Gastroesophageal sphincter (tissue), 4 donors: Measurements from ENCODE around the gene IFI44. TPM values are rescaled to one million over a fixed set of nuclear protein-coding genes. Genes with fewer than 3 reads are reported as not detected.

Experiments used
- ATAC-seq: fragments of 150-250 bp; one replicate; pipeline ENCODE4 v1.9.1; 2016; ENCODE audit warnings: mild to moderate bottlenecking, moderate library complexity
- H3K27ac ChIP-seq, 4 donors: fragments of 200-600 bp; sonication (generic) in 3 of 4; 1 replicate in 3 of 4; 2 replicates in 1 of 4; pipeline ENCODE4 v1.5.1; 2016 to 2019
- H3K27me3 ChIP-seq: fragments of 200-600 bp; sonication (generic); one replicate; pipeline ENCODE4 v1.5.1; 2019
- H3K36me3 ChIP-seq, 2 donors: fragments of 200-600 bp; sonication (generic); one replicate each; pipeline ENCODE4 v1.5.1; 2019; ENCODE audit warnings: control low read depth in 1 of 2
- H3K4me1 ChIP-seq, 3 donors: fragments of 200-600 bp; sonication (generic); 1 replicate in 2 of 3; 2 replicates in 1 of 3; pipeline ENCODE4 v1.5.1; 2016 to 2019; ENCODE audit warnings: control low read depth in 2 of 3
- H3K4me3 ChIP-seq, 2 donors: fragments of 200-600 bp; sonication (generic); one replicate each; pipeline ENCODE4 v1.5.1; 2019; ENCODE audit warnings: mild to moderate bottlenecking in 1 of 2, moderate library complexity in 1 of 2
- H3K9me3 ChIP-seq, 3 donors: fragments of 200-600 bp; sonication (generic); one replicate each; pipeline ENCODE4 v1.5.1; 2017 to 2019; ENCODE audit warnings: control low read depth in 2 of 3
- EP300 ChIP-seq: sonication (generic); formaldehyde crosslinking; IDR thresholded peaks from one replicate; pipeline ENCODE4 v1.6.1; 2017; ENCODE audit warnings: antibody characterized with exemption, mild to moderate bottlenecking
- POLR2A ChIP-seq, 2 donors: fragments of 450-650 bp; IDR thresholded peaks; one replicate each; pipeline ENCODE4 v1.6.1; 2017; ENCODE audit warnings: antibody characterized with exemption in 2 of 2, mild to moderate bottlenecking in 2 of 2, moderate library complexity in 1 of 2
- POLR2AphosphoS5 ChIP-seq: sonication (generic); formaldehyde crosslinking; IDR thresholded peaks from one replicate; pipeline ENCODE4 v1.6.1; 2017; ENCODE audit warnings: antibody characterized with exemption
- WGBS, 2 donors: methylation state at CpG; one replicate each; pipeline ENCODE4 v1.1.5; 2018; ENCODE audit warnings: low coverage in 1 of 2; 5-methylcytosine and 5-hydroxymethylcytosine counted together
- total RNA-seq, 4 donors: library from RNA; depleted of rRNA; stranded (reverse); fragments of >200 nt; gene quantifications; one replicate each; pipeline ENCODE4 v1.1.0, GENCODE V29; 2016
- TF ChIP-seq, protein P1 (sequence below), 4 experiments: fragments of 200-600 bp in 2 of 4; fragments of 450-650 bp in 2 of 4; sonication (generic) in 1 of 4; IDR thresholded peaks; one replicate each; pipeline ENCODE4 v1.5.1; 2017 to 2019; ENCODE audit warnings: antibody characterized with exemption in 4 of 4, mild to moderate bottlenecking in 2 of 4, moderate library complexity in 2 of 4

The IFI44 gene
- total RNA-seq, 4 donors from 2014 or later: 10.2 to 16.4 (median 11.4) TPM

DNA sequence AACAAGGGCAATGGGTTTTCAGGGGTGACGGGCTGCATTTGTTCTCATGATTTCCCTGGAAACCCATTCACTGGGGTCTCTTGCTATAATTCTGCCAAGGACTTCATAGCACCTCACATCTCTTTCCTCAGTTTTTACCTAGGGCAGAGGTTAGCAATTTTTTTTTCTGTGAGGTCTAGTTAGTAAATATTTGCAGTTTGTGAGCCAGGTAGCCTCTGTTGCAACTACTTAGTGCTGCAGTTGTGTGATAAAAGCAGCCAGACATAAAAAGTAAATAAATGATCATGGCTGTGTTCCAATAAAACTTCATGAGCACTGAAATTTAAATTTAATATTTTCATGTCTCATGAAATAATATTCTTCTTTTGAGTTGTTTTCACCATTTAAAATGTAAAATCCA lies 37.7 kb downstream of the IFI44 start:
- ATAC-seq: no peak
- Histone ChIP-seq H3K36me3 (no peaks in the 10 kb centered on the region), H3K27me3 (no peaks in the 10 kb centered on the region), H3K27ac (no peak overlapping the region), H3K4me3 (no peak overlapping the region), H3K9me3 (no peaks in the 10 kb centered on the region), H3K4me1 (peaks cover 0 to 6% (median 0%) of the 10 kb centered on the region in 3 donors)
- TF ChIP-seq, protein P1, sequence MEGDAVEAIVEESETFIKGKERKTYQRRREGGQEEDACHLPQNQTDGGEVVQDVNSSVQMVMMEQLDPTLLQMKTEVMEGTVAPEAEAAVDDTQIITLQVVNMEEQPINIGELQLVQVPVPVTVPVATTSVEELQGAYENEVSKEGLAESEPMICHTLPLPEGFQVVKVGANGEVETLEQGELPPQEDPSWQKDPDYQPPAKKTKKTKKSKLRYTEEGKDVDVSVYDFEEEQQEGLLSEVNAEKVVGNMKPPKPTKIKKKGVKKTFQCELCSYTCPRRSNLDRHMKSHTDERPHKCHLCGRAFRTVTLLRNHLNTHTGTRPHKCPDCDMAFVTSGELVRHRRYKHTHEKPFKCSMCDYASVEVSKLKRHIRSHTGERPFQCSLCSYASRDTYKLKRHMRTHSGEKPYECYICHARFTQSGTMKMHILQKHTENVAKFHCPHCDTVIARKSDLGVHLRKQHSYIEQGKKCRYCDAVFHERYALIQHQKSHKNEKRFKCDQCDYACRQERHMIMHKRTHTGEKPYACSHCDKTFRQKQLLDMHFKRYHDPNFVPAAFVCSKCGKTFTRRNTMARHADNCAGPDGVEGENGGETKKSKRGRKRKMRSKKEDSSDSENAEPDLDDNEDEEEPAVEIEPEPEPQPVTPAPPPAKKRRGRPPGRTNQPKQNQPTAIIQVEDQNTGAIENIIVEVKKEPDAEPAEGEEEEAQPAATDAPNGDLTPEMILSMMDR (IDR thresholded peaks at IDR 0.05): no peak
- TF ChIP-seq EP300 (no peak), POLR2A (IDR thresholded peaks at IDR 0.05) (no peak), POLR2AphosphoS5 (no peak)
- WGBS, 2 donors: 100% methylated on average over 1 of the region's 1 CpG

DNA sequence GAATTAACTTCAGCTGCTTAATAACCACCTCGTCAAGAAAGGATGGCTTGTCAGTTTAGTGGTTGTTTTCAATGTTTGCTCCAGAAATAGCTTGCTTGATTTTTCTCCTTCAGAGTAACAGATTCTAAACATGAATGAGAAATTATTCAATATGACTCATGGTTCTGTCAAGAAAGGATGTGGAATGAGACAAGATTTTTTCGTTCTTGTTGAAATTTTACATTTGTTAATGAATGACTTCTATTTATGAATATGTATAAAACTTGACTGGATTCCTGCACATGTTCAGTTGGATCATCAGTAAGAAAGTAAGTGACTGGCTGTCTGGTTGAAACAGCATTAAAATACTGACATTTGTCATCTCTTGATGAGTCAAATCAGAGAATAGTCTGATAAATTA lies 38.3 kb downstream of the IFI44 start:
- Histone ChIP-seq H3K36me3 (no peaks in the 10 kb centered on the region), H3K27me3 (no peaks in the 10 kb centered on the region), H3K4me1 (peaks cover 0 to 6% (median 0%) of the 10 kb centered on the region in 3 donors), H3K27ac (no peak overlapping the region), H3K4me3 (no peak overlapping the region), H3K9me3 (no peaks in the 10 kb centered on the region)
- no peak for TF ChIP-seq POLR2AphosphoS5
- TF ChIP-seq, protein P1 (IDR thresholded peaks at IDR 0.05): no peak
- no peak for TF ChIP-seq EP300
- TF ChIP-seq POLR2A (IDR thresholded peaks at IDR 0.05): no peak
- ATAC-seq: no peak
- WGBS, 2 donors: 36 to 53% methylated on average over 2 of the region's 2 CpGs

DNA sequence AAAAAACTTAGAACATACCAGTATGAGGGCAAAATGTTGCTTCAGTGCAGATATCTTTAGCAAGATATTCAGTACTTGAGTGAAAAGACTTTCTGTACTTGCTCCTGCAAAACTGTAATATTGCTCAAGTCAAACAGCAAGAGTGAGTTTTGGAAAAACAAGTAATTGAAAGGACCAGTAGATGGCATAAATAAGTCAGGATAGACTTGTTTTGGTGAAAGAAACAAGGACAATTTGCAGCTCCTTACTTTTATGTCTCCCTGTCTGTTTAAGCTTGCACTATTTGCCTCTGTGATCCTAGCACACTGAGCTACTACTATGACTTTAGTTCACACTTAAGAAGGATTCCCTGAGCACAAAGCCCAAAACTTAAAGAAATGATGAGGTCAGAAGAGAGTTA lies 39.1 kb downstream of the IFI44 start:
- ATAC-seq: no peak
- TF ChIP-seq EP300: no peak
- no peak for TF ChIP-seq POLR2A (IDR thresholded peaks at IDR 0.05)
- TF ChIP-seq, protein P1 (IDR thresholded peaks at IDR 0.05): peak in 1 of 4 experiments; percentile 30
- no peak for TF ChIP-seq POLR2AphosphoS5
- no peaks in the 10 kb centered on the region for H3K36me3 ChIP-seq
- H3K27me3 ChIP-seq: no peaks in the 10 kb centered on the region
- no peak overlapping the region for H3K4me3 ChIP-seq
- H3K4me1 ChIP-seq: peaks cover 0 to 6% (median 0%) of the 10 kb centered on the region in 3 donors
- H3K9me3 ChIP-seq: no peaks in the 10 kb centered on the region
- no peak overlapping the region for H3K27ac ChIP-seq

DNA sequence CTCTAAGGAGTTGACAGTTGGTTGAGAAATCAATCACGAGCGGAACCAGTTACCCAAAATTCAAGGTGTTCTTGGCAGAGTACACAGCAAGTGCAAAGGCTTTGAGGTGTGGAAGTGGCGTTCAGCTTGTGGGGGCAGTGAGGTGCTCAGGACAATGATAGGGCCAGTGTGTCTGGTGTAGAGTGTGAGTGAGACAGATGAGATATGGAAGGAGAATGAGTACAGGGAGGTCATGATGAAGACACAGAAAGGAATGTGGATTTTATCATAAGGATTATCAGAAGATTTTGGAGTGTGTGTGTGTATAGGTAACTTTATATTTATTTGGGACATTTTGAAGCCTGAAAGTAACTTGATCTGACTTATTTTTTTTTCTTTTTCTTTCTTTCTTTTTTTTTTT lies 40.9 kb downstream of the IFI44 start:
- WGBS, 2 donors: 94 to 96% methylated on average over 3 of the region's 3 CpGs
- TF ChIP-seq, protein P1 (IDR thresholded peaks at IDR 0.05): no peak
- TF ChIP-seq POLR2AphosphoS5: no peak
- TF ChIP-seq EP300: no peak
- TF ChIP-seq POLR2A (IDR thresholded peaks at IDR 0.05): no peak
- Histone ChIP-seq H3K27me3 (no peaks in the 10 kb centered on the region), H3K9me3 (no peaks in the 10 kb centered on the region), H3K4me1 (peaks cover 0 to 6% (median 0%) of the 10 kb centered on the region in 3 donors), H3K27ac (no peak overlapping the region), H3K4me3 (no peak overlapping the region), H3K36me3 (no peaks in the 10 kb centered on the region)
- ATAC-seq: no peak

DNA sequence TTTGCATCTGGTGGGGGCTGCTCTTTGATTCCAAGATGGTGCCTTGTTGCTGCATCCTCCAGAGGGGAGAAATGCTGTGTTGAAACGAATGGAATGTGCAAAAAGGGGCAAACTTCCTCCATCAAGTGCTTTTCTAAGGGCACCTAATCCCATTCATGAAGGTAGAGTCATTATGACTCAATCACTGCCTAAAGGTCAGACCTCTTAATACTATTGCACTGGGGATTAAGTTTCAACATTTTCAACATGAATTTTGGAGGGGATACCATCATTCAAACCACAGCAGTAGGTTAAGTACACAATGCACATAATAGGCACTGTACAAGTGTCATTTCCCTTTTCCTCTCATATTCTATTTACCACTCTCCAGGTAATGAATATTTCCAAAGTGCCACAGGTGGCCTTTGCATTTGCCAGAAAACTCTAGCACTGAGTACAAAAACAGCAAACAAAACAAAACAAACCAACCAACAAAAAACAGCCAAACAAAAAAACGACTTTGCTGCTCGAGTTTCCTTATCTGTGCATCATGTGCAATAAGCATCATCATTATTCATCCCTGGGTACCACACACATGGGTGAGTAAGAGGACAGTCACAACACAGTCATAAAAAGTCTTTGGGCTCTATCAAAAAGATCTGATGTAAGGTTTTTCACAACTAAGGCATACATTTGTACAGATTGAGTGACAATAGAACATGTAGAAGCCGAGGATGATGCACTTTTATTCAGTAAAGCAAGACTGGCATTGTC lies 42.5 kb downstream of the IFI44 start:
- H3K27me3 ChIP-seq: no peaks in the 10 kb centered on the region
- no peak for ATAC-seq
- no peak overlapping the region for H3K4me3 ChIP-seq
- H3K36me3 ChIP-seq: no peaks in the 10 kb centered on the region
- no peaks in the 10 kb centered on the region for H3K9me3 ChIP-seq
- no peak overlapping the region for H3K27ac ChIP-seq
- 70 to 72% methylated on average over 4 of the region's 4 CpGs for WGBS, 2 donors
- H3K4me1 ChIP-seq: peaks cover 0 to 6% (median 0%) of the 10 kb centered on the region in 3 donors
- TF ChIP-seq EP300 (no peak), POLR2AphosphoS5 (no peak), POLR2A (IDR thresholded peaks at IDR 0.05) (no peak)
- TF ChIP-seq, protein P1 (IDR thresholded peaks at IDR 0.05): no peak
